Neural cell (in vitro differentiated cells): ENCODE results near the gene NMRK2. TPM values are rescaled to one million over a fixed set of nuclear protein-coding genes. Genes with fewer than 3 reads are reported as not detected.

Experiments
- H2AFZ ChIP-seq: fragments of 200-600, 300-800 bp; sonication (generic), shearing (Covaris generic); 2 replicates; pipeline ENCODE4 v1.6.0; 2014; ENCODE audit warnings: low read depth, mild to moderate bottlenecking, antibody characterized with exemption, low read length, moderate library complexity
- H3F3A ChIP-seq: fragments of 200-600 bp; shearing (Covaris generic); 2 replicates; pipeline ENCODE4 v1.6.1; 2016; ENCODE audit warnings: mild to moderate bottlenecking, moderate library complexity, mixed read lengths, antibody characterized with exemption, low read length; ENCODE audit not compliant: insufficient read depth, poor library complexity, severe bottlenecking
- H3K27ac ChIP-seq: fragments of 200-600, 300-800 bp; sonication (generic), shearing (Covaris generic); 2 replicates; pipeline ENCODE4 v1.5.1; 2014; ENCODE audit warnings: mild to moderate bottlenecking, low read length, moderate library complexity
- H3K27me3 ChIP-seq: fragments of 300-800, 200-600 bp; sonication (generic), shearing (Covaris generic); 2 replicates; pipeline ENCODE4 v1.6.0; 2014; ENCODE audit warnings: mild to moderate bottlenecking, low read depth, low read length, moderate library complexity; ENCODE audit not compliant: insufficient read depth
- H3K36me3 ChIP-seq: fragments of 300-800, 200-600 bp; sonication (generic), shearing (Covaris generic); 2 replicates; pipeline ENCODE4 v1.5.1; 2014; ENCODE audit warnings: mild to moderate bottlenecking, antibody characterized with exemption, low read length, moderate library complexity; ENCODE audit not compliant: insufficient read depth
- H3K4me2 ChIP-seq: fragments of 300-800, 200-600 bp; sonication (generic), shearing (Covaris generic); 2 replicates; pipeline ENCODE4 v1.6.0; 2014; ENCODE audit warnings: mild to moderate bottlenecking, low read length
- H3K4me3 ChIP-seq: fragments of 300-800, 200-600 bp; sonication (generic), shearing (Covaris generic); 2 replicates; pipeline ENCODE4 v1.5.1; 2014; ENCODE audit warnings: mild to moderate bottlenecking, low read length, moderate library complexity
- H3K79me2 ChIP-seq: fragments of 200-600 bp; shearing (Covaris generic); replicated peaks from 2 replicates; pipeline ENCODE4 v1.6.0; 2014; ENCODE audit warnings: mild to moderate bottlenecking, low read length, moderate library complexity; ENCODE audit not compliant: insufficient read depth
- H3K9ac ChIP-seq: fragments of 300-800, 200-600 bp; sonication (generic), shearing (Covaris generic); 2 replicates; pipeline ENCODE4 v1.6.1; 2016; ENCODE audit warnings: mild to moderate bottlenecking, low read length, mixed read lengths
- H3K9me2 ChIP-seq: fragments of 200-600 bp; shearing (Covaris generic); 2 replicates; pipeline ENCODE4 v1.6.1; 2016; ENCODE audit warnings: mild to moderate bottlenecking, low read length, mixed read lengths; ENCODE audit not compliant: insufficient read depth
- H3K9me3 ChIP-seq: fragments of 200-600, 300-800 bp; sonication (generic), shearing (Covaris generic); 2 replicates; pipeline ENCODE4 v1.6.1; 2016; ENCODE audit warnings: mild to moderate bottlenecking, mixed run types, low read length, moderate library complexity, mixed read lengths
- H4K20me1 ChIP-seq: fragments of 200-600 bp; shearing (Covaris generic); 2 replicates; pipeline ENCODE4 v1.6.1; 2016; ENCODE audit warnings: mild to moderate bottlenecking, mixed run types; ENCODE audit not compliant: insufficient read depth
- EP300 ChIP-seq: fragments of 450-650 bp; conservative IDR thresholded peaks from 2 replicates; pipeline ENCODE4 v1.6.1; 2014; ENCODE audit warnings: antibody characterized with exemption, mild to moderate bottlenecking, moderate library complexity; ENCODE audit not compliant: poor library complexity, severe bottlenecking
- EZH2 ChIP-seq: fragments of 200-600, 300-800 bp; shearing (Covaris generic), sonication (generic); IDR thresholded peaks from 2 replicates; pipeline ENCODE4 v1.6.1; 2014; ENCODE audit warnings: antibody characterized with exemption, low read length, borderline replicate concordance, mild to moderate bottlenecking; ENCODE audit not compliant: insufficient read depth, poor library complexity, severe bottlenecking
- MXI1 ChIP-seq: fragments of 450-650 bp; conservative IDR thresholded peaks from 2 replicates; pipeline ENCODE4 v1.6.1; 2014; ENCODE audit warnings: antibody characterized with exemption, mild to moderate bottlenecking; ENCODE audit not compliant: poor library complexity, severe bottlenecking
- POLR2AphosphoS5 ChIP-seq: IDR thresholded peaks from 2 replicates; pipeline ENCODE4 v1.6.1; 2012
- RAD21 ChIP-seq: fragments of 450-650 bp; conservative IDR thresholded peaks from 2 replicates; pipeline ENCODE4 v1.6.1; 2014; ENCODE audit warnings: antibody characterized with exemption, mild to moderate bottlenecking, moderate library complexity
- SMC3 ChIP-seq: fragments of 450-650 bp; conservative IDR thresholded peaks from 2 replicates; pipeline ENCODE4 v1.6.1; 2014; ENCODE audit warnings: antibody characterized with exemption, mild to moderate bottlenecking, moderate library complexity; ENCODE audit not compliant: poor library complexity
- TAF1 ChIP-seq: IDR thresholded peaks from 2 replicates; pipeline ENCODE4 v1.6.1; 2012; ENCODE audit warnings: low read depth
- polyA plus RNA-seq: library from polyadenylated mRNA; depleted of rRNA; stranded (reverse); fragments of >200 nt; gene quantifications from 2 replicates; pipeline ENCODE4 v1.2.3, GENCODE V29; 2014
- TF ChIP-seq, protein P1 (sequence below): IDR thresholded peaks from 2 replicates; pipeline ENCODE4 v1.6.1; 2012; ENCODE audit warnings: borderline replicate concordance
- TF ChIP-seq, protein P2 (sequence below): fragments of 450-650 bp; IDR thresholded peaks from 2 replicates; pipeline ENCODE4 v1.5.1; 2014; ENCODE audit warnings: antibody characterized with exemption, mild to moderate bottlenecking, moderate library complexity; ENCODE audit not compliant: poor library complexity, severe bottlenecking

The NMRK2 gene
- polyA plus RNA-seq, 1 donor from 2014 or later, result not detected

DNA sequence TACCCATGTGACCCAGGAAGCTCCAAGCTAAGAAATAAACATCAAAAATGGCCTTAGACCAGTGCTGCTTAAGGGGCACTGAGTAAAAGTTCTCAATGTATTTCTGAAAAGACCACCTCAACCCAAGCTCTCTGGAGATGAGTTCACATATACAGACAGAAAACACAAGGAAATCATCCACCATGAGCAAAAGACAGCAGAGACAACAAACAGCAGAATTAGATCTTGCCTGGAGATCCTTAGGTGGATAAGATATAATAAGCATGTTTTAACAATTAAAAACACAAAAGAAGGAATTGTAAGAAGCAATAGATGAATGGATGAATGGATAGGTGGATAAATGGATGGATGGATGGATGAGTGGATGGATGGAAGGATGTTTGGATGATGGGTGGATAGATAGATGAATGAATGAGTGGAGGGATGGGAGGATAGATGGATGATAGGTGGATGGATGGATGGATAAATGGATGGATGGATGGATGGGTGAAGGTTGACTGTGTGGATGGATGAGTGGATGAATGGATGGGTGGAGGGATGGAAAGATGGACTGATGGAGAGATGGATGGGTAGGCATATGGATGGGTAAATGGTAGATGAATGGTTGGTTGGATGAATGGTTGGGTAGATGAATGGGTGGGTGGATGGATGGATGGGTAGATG is 9.6 kb upstream of the NMRK2 start:
- Histone ChIP-seq H3K9me3 (no peaks in the 10 kb centered on the region), H3K36me3 (peaks cover 17% of the 10 kb centered on the region), H2AFZ (no peak overlapping the region), H3F3A (no peaks in the 10 kb centered on the region), H4K20me1 (no peaks in the 10 kb centered on the region), H3K4me3 (no peak overlapping the region), H3K9me2 (no peaks in the 10 kb centered on the region), H3K9ac (no peak overlapping the region), H3K27me3 (no peaks in the 10 kb centered on the region), H3K79me2 (no peaks in the 10 kb centered on the region), H3K27ac (no peak overlapping the region), H3K4me2 (no peak overlapping the region)
- no peak for TF ChIP-seq RAD21
- TF ChIP-seq, protein P1, sequence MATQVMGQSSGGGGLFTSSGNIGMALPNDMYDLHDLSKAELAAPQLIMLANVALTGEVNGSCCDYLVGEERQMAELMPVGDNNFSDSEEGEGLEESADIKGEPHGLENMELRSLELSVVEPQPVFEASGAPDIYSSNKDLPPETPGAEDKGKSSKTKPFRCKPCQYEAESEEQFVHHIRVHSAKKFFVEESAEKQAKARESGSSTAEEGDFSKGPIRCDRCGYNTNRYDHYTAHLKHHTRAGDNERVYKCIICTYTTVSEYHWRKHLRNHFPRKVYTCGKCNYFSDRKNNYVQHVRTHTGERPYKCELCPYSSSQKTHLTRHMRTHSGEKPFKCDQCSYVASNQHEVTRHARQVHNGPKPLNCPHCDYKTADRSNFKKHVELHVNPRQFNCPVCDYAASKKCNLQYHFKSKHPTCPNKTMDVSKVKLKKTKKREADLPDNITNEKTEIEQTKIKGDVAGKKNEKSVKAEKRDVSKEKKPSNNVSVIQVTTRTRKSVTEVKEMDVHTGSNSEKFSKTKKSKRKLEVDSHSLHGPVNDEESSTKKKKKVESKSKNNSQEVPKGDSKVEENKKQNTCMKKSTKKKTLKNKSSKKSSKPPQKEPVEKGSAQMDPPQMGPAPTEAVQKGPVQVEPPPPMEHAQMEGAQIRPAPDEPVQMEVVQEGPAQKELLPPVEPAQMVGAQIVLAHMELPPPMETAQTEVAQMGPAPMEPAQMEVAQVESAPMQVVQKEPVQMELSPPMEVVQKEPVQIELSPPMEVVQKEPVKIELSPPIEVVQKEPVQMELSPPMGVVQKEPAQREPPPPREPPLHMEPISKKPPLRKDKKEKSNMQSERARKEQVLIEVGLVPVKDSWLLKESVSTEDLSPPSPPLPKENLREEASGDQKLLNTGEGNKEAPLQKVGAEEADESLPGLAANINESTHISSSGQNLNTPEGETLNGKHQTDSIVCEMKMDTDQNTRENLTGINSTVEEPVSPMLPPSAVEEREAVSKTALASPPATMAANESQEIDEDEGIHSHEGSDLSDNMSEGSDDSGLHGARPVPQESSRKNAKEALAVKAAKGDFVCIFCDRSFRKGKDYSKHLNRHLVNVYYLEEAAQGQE, result no peak
- no peak for TF ChIP-seq EP300
- TF ChIP-seq EZH2, result no peak
- no peak for TF ChIP-seq TAF1
- TF ChIP-seq POLR2AphosphoS5, result no peak
- no peak for TF ChIP-seq SMC3
- no peak for TF ChIP-seq MXI1
- TF ChIP-seq, protein P2, sequence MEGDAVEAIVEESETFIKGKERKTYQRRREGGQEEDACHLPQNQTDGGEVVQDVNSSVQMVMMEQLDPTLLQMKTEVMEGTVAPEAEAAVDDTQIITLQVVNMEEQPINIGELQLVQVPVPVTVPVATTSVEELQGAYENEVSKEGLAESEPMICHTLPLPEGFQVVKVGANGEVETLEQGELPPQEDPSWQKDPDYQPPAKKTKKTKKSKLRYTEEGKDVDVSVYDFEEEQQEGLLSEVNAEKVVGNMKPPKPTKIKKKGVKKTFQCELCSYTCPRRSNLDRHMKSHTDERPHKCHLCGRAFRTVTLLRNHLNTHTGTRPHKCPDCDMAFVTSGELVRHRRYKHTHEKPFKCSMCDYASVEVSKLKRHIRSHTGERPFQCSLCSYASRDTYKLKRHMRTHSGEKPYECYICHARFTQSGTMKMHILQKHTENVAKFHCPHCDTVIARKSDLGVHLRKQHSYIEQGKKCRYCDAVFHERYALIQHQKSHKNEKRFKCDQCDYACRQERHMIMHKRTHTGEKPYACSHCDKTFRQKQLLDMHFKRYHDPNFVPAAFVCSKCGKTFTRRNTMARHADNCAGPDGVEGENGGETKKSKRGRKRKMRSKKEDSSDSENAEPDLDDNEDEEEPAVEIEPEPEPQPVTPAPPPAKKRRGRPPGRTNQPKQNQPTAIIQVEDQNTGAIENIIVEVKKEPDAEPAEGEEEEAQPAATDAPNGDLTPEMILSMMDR, result no peak

DNA sequence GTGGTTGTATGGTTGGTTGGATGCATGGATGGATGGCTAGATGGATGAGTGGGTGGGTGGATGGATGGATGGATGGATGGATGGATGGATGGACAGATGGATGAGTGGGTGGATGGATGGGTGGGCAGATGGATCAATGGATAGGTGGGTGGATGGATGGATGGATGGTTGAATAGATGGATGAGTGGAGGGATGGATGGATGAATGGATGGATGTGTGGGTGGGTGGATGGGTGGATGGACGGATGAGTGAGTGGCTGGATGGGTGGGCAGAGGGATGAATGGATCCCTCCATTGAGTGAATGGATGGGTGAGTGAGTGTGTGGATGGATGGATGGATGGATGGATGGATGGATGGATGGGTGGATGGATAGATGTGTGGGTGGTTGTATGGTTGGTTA is 9.0 kb upstream of the NMRK2 start:
- no peak overlapping the region for H2AFZ ChIP-seq
- H3K36me3 ChIP-seq, result peaks cover 17% of the 10 kb centered on the region
- no peaks in the 10 kb centered on the region for H4K20me1 ChIP-seq
- no peak overlapping the region for H3K4me2 ChIP-seq
- H3K9me2 ChIP-seq, result no peaks in the 10 kb centered on the region
- no peak overlapping the region for H3K9ac ChIP-seq
- H3K9me3 ChIP-seq, result no peaks in the 10 kb centered on the region
- H3F3A ChIP-seq, result no peaks in the 10 kb centered on the region
- H3K27me3 ChIP-seq, result no peaks in the 10 kb centered on the region
- H3K4me3 ChIP-seq, result no peak overlapping the region
- no peak overlapping the region for H3K27ac ChIP-seq
- TF ChIP-seq POLR2AphosphoS5 (no peak), EZH2 (no peak), TAF1 (no peak), EP300 (no peak), SMC3 (no peak), RAD21 (no peak), MXI1 (no peak)
- TF ChIP-seq, protein P1, result no peak
- TF ChIP-seq, protein P2, result no peak
- no peaks in the 10 kb centered on the region for H3K79me2 ChIP-seq
